Measurements from ENCODE around the gene KCNA2. TPM values are rescaled to one million over a fixed set of nuclear protein-coding genes. Genes with fewer than 3 reads are reported as not detected.
A peak's percentile ranks its signal among the peaks of the same experiment; 100 is the strongest.

Gene KCNA2
- total RNA-seq, 1 donor from 2014 or later, result 0.23 TPM

DNA sequence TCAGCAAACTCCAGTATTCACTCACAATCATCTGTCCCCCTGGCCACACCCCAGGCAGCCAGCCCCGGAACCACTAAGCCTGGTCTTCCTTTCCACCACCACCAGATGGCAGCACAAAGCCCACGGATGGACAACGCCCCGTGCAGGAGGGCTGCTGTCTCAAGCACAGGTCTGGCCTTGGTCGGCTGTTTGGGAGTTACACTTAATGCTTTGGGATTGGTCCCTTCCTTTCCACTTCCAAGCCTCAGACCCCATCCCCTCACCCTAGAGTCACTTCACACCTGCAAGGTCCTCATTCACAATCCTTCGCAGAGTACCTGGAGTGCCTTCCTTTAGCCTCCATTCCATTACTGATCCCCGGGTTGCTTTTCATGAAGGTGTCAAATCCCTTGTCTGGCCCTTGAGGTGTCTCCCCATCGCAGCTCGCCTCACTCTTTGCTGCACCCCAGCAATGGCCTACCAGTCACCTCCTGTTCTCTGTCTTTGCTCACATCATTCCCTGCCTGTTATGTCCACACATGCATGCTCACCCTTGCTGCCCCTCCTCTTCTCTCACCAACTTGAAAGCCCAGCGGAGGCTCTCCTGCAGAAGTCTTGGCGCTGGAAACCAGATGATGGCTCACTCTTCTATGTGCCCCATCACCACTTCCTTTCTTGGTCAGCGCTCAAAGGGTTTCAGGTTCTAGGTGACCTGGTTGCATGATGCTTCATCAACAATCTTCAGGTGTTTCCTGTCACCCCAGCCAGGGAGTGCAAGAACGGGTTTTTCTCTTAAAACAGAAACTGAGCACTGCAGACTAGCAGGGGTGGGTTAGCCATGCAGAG, 24.9 kb upstream of the KCNA2 start:
- H3K4me1 Mint-ChIP-seq (ENCODE audit: unreplicated experiment), result no peaks in the 10 kb centered on the region
- H3K9me3 Mint-ChIP-seq (ENCODE audit: unreplicated experiment), result no peaks in the 10 kb centered on the region
- H3K27ac Mint-ChIP-seq (ENCODE audit: unreplicated experiment), result no peak overlapping the region
- DNase-seq (ENCODE audit: low spot score), result peak; percentile 86
- TF ChIP-seq, protein P1, sequence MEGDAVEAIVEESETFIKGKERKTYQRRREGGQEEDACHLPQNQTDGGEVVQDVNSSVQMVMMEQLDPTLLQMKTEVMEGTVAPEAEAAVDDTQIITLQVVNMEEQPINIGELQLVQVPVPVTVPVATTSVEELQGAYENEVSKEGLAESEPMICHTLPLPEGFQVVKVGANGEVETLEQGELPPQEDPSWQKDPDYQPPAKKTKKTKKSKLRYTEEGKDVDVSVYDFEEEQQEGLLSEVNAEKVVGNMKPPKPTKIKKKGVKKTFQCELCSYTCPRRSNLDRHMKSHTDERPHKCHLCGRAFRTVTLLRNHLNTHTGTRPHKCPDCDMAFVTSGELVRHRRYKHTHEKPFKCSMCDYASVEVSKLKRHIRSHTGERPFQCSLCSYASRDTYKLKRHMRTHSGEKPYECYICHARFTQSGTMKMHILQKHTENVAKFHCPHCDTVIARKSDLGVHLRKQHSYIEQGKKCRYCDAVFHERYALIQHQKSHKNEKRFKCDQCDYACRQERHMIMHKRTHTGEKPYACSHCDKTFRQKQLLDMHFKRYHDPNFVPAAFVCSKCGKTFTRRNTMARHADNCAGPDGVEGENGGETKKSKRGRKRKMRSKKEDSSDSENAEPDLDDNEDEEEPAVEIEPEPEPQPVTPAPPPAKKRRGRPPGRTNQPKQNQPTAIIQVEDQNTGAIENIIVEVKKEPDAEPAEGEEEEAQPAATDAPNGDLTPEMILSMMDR (IDR thresholded peaks at IDR 0.05; ENCODE audit: unreplicated experiment), result peak; percentile 86
- no peaks in the 10 kb centered on the region for H3K36me3 Mint-ChIP-seq (ENCODE audit: low read depth, unreplicated experiment)
- H3K27me3 Mint-ChIP-seq (ENCODE audit: unreplicated experiment), result no peaks in the 10 kb centered on the region
- no peak overlapping the region for H3K4me3 Mint-ChIP-seq (ENCODE audit: unreplicated experiment)

DNA sequence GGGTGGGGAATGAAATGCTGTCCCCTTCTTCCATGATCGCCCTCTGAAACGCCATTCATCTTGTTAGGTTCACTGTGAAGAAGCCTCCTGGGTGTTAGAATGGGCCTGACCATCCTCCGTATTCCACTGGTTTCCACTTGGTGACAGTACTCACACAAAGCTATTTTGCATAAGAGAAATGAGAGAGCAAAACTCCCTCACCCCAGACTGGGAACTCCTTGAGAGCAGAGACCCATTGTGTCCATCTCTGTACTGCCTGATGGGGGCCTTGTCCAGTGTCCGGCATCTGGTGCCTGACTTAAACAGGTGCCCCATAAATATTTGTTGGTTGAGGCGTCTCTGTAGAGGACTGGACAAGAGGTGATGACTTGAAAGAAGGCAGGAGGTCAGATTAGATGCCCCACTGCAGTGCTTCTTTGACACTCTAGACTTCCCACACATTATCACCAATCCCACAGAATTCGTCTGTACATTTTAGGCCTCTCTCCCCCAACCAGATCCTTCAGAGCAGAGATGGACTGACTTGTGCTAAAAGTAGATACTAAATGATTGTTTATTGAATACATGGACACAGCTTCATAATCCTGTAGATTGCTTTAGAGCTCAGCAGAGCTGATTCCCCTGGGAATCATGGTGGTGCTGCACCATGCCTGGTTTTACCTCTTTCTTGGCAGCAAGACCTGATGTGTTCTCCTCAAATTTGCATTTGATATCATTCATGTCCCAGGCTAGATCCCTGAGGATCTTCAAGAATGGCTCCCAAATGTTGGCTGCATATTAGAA, 22.4 kb upstream of the KCNA2 start:
- no peak overlapping the region for H3K27ac Mint-ChIP-seq (ENCODE audit: unreplicated experiment)
- TF ChIP-seq, protein P1 (IDR thresholded peaks at IDR 0.05; ENCODE audit: unreplicated experiment), result no peak

DNA sequence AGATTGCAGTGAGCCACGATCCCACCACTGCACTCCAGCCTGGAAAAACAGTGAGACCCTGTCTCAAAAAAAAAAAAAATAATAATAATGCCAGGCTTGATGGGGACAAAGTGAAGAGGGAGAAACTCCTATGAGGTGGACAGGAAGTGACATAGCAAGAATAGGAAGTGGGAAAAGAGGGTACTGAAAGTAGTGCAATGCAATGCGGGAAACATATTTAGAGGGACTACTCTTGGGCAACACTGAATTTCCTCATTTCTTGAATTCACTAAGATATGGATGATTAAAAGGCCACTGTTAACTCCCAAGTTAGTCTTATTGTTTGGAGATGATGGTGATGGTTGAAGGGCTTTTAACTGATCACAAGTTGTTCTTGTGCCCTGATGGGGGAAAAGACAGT, 21.6 kb upstream of the KCNA2 start:
- DNase-seq (ENCODE audit: low spot score), result no peak
- Mint-ChIP-seq H3K27ac (ENCODE audit: unreplicated experiment) (no peak overlapping the region), H3K27me3 (ENCODE audit: unreplicated experiment) (no peaks in the 10 kb centered on the region), H3K36me3 (ENCODE audit: low read depth, unreplicated experiment) (no peaks in the 10 kb centered on the region), H3K4me3 (ENCODE audit: unreplicated experiment) (no peak overlapping the region), H3K4me1 (ENCODE audit: unreplicated experiment) (no peaks in the 10 kb centered on the region), H3K9me3 (ENCODE audit: unreplicated experiment) (no peaks in the 10 kb centered on the region)
- TF ChIP-seq, protein P1 (IDR thresholded peaks at IDR 0.05; ENCODE audit: unreplicated experiment), result no peak

More for the DNA sequence above, 22.4 kb upstream of the KCNA2 start:
- Mint-ChIP-seq H3K9me3 (ENCODE audit: unreplicated experiment) (no peaks in the 10 kb centered on the region), H3K27me3 (ENCODE audit: unreplicated experiment) (no peaks in the 10 kb centered on the region), H3K4me3 (ENCODE audit: unreplicated experiment) (no peak overlapping the region), H3K36me3 (ENCODE audit: low read depth, unreplicated experiment) (no peaks in the 10 kb centered on the region), H3K4me1 (ENCODE audit: unreplicated experiment) (no peaks in the 10 kb centered on the region)
- no peak for DNase-seq (ENCODE audit: low spot score)

DNA sequence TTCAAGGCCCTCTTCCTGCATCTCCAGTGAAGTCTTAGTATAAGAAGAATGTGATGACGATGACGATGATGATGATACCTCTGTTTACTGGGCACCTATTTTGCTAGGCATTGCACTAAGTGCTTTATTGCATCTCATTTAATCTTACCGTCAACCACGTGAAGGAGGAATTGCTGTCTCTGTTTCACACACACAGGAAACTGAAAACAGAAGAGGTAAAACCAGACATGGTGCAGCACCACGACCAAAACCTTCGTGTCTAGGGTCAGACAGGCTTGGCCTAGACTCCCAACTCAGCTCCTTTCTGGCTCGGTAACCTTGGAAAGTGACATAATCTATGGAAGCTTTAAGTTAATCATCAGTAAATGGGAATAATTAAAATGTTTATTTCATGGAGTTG, 20.7 kb upstream of the KCNA2 start:
- TF ChIP-seq, protein P1 (IDR thresholded peaks at IDR 0.05; ENCODE audit: unreplicated experiment), result no peak
- Mint-ChIP-seq H3K36me3 (ENCODE audit: low read depth, unreplicated experiment) (no peaks in the 10 kb centered on the region), H3K4me1 (ENCODE audit: unreplicated experiment) (no peaks in the 10 kb centered on the region), H3K4me3 (ENCODE audit: unreplicated experiment) (no peak overlapping the region), H3K27me3 (ENCODE audit: unreplicated experiment) (no peaks in the 10 kb centered on the region), H3K9me3 (ENCODE audit: unreplicated experiment) (no peaks in the 10 kb centered on the region), H3K27ac (ENCODE audit: unreplicated experiment) (no peak overlapping the region)
- DNase-seq (ENCODE audit: low spot score), result no peak

DNA sequence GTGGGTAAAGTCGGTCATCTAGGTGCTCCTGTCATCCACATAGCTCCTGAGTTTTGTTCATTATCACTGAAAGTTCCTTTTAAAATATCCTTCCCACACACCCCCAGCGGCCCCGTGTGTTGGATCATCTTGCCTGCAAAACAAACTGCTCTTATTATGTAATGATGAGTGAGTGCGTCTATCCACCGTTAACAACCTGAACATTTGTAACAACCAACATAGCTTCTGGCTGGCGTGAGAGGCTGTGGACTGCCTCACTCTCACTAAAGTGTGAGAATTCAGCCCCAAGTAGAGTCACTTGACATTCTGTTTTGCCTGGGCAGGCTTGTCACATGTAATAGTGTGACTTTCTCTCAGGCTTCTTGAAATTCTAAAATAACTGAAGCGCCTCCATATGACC, 14.5 kb upstream of the KCNA2 start:
- TF ChIP-seq, protein P1 (IDR thresholded peaks at IDR 0.05; ENCODE audit: unreplicated experiment), result no peak
- Mint-ChIP-seq H3K4me1 (ENCODE audit: unreplicated experiment) (no peaks in the 10 kb centered on the region), H3K27me3 (ENCODE audit: unreplicated experiment) (peaks cover 11% of the 10 kb centered on the region), H3K9me3 (ENCODE audit: unreplicated experiment) (no peaks in the 10 kb centered on the region), H3K27ac (ENCODE audit: unreplicated experiment) (no peak overlapping the region), H3K36me3 (ENCODE audit: low read depth, unreplicated experiment) (no peaks in the 10 kb centered on the region), H3K4me3 (ENCODE audit: unreplicated experiment) (no peak overlapping the region)
- DNase-seq (ENCODE audit: low spot score), result no peak
